ENCODE measurements around the gene RPTOR.

Gene RPTOR

DNA sequence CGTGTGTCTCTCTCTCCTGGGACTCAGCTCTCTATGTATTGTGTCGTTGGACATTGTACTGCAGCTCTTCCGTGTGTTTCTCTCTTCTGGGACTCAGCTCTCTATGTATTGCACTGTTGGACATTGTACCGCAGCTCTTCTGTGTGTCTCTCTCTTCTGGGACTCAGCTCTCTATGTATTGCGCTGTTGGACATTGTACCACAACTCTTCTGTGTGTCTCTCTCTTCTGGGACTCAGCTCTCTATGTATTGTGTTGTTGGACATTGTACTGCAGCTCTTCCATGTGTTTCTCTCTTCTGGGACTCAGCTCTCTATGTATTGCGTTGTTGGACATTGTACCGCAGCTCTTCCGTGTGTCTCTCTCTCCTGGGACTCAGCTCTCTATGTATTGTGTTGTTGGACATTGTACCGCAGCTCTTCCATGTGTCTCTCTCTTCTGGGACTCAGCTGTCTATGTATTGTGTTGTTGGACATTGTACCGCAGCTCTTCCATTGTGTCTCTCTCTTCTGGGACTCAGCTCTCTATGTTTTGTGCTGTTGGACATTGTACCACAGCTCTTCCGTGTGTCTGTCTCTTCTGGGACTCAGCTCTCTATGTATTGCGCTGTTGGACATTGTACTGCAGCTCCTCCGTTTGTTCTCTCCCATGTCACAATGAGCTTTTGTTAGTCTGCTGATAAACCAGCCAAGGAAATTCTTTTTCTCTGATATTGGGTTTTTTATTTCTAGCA, 84.8 kb downstream of the RPTOR start:
- TF ChIP-seq, protein P1, sequence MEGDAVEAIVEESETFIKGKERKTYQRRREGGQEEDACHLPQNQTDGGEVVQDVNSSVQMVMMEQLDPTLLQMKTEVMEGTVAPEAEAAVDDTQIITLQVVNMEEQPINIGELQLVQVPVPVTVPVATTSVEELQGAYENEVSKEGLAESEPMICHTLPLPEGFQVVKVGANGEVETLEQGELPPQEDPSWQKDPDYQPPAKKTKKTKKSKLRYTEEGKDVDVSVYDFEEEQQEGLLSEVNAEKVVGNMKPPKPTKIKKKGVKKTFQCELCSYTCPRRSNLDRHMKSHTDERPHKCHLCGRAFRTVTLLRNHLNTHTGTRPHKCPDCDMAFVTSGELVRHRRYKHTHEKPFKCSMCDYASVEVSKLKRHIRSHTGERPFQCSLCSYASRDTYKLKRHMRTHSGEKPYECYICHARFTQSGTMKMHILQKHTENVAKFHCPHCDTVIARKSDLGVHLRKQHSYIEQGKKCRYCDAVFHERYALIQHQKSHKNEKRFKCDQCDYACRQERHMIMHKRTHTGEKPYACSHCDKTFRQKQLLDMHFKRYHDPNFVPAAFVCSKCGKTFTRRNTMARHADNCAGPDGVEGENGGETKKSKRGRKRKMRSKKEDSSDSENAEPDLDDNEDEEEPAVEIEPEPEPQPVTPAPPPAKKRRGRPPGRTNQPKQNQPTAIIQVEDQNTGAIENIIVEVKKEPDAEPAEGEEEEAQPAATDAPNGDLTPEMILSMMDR (IDR thresholded peaks at IDR 0.05; ENCODE audit: low read depth, low read length), result no peak
- Histone ChIP-seq H3K4me3 (ENCODE audit: low read depth, low read length) (no peak overlapping the region), H3K27me3 (no peaks in the 10 kb centered on the region), H3K9me3 (no peaks in the 10 kb centered on the region; the same call in 1 of the 2 replicates), H3K4me1 (no peaks in the 10 kb centered on the region; the same call in 1 of the 2 replicates), H3K36me3 (peaks cover 4% of the 10 kb centered on the region; the same call in 1 of the 2 replicates)
- no peak for DNase-seq

DNA sequence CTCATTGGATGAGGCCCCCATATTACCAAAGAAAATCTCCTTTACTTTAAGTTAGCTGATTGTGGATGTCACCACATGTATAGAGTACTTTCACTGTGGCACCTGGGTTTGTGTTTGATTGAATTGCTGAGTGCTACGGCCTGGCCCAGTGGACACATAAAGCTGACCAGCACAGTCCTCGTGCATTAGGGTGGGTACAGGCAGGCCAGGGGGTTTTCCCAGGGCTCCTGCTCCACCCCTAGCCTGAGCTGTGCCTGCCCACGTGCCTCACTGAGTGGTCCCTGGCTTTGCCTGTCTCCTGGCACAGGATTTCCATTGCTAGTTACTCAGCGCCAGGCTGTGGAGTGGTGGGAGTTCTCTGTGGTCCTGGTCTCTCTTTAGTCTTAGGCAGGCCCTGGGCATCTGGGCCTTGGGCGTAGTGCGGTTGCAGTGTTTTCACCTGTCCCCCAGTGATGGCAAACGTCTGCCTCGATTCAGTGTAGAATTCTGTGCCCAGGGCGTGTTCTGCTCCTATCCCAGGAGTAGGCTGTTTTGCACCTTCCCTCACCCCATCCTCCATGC, 86.0 kb downstream of the RPTOR start:
- TF ChIP-seq, protein P1 (IDR thresholded peaks at IDR 0.05; ENCODE audit: low read depth, low read length), result no peak
- Histone ChIP-seq H3K4me3 (ENCODE audit: low read depth, low read length) (no peak overlapping the region), H3K27me3 (no peaks in the 10 kb centered on the region), H3K36me3 (peaks cover under 1% of the 10 kb centered on the region), H3K4me1 (no peaks in the 10 kb centered on the region; the same call in 1 of the 2 replicates), H3K9me3 (no peaks in the 10 kb centered on the region; the same call in 1 of the 2 replicates)
- no peak for DNase-seq

DNA sequence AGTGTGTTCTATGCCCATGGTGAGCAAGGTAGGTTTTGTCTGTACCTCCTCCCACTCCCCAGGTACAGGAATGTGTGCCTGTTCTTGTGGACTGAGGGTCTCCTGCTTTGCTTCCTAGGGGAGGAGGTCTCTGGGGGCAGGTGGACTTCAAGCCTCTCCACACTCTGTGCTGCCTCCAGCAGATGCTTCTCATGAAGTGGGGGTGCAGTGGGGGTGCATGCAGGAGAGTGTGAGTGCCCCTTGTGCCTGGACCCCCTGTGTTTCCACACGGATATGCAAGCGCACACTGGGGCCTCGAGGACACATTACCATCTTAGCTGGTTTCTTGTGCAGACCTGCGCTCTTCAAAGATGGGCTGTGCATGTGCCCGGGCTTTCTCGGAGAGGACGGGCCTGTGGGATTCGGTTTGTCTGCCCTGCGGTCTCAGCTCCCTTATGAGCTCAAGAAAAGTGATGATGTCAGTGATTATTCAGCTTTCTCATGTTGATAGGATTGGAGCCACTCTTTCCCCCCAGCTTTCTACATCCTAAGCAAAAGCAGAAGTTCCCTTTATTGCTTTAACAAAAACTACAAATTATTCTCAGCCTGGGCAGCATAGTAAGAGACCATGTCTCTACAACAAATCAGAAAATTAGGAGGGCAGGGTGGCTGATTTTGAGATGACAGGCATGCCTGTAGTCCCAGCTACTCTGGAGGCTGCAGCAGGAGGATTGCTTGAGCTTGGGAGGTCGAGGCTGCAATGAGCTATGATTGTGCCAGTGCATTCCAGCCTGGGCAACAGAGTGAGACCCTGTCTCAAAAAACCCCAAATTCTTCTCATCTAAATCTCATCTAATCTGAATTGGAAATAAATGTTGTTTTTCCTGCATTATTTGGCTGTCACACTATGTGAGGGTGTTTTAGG, 86.8 kb downstream of the RPTOR start:
- TF ChIP-seq, protein P1 (IDR thresholded peaks at IDR 0.05; ENCODE audit: low read depth, low read length), result no peak
- DNase-seq, result no peak
- Histone ChIP-seq H3K36me3 (no peaks in the 10 kb centered on the region; the same call in none of the 2 replicates), H3K4me3 (ENCODE audit: low read depth, low read length) (no peak overlapping the region), H3K4me1 (no peaks in the 10 kb centered on the region; the same call in 1 of the 2 replicates), H3K9me3 (no peaks in the 10 kb centered on the region; the same call in 1 of the 2 replicates), H3K27me3 (no peaks in the 10 kb centered on the region)

DNA sequence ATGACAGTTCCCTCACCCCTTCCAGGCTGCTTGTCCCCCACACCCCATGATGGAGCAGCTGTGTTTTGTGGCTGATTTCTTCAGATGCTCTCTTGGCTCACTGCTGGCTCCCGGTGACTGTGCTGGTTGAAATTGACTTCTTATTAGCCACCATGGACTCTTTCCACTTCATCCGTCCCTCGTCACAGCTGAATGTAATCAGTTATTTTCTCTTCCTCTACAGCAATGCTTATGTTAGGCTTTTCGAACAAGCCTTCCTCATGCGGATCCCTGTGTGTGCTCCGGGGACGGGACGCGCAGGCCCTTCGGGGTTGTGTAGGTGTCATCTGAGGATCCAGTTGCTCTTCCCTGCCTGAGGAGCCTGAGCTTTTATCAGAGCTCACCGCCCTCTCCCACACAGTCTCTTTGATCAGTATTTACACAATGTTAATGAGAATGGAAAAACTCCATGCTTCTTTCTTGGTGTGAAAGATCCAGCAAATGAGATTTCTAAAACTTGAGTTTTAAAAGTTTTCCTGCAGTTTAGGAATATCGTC, 87.5 kb downstream of the RPTOR start:
- H3K4me3 ChIP-seq (ENCODE audit: low read depth, low read length), result no peak overlapping the region
- TF ChIP-seq, protein P1 (IDR thresholded peaks at IDR 0.05; ENCODE audit: low read depth, low read length), result no peak
- no peaks in the 10 kb centered on the region; the same call in 1 of the 2 replicates for H3K4me1 ChIP-seq
- H3K27me3 ChIP-seq, result no peaks in the 10 kb centered on the region
- DNase-seq, result no peak
- no peaks in the 10 kb centered on the region; the same call in 1 of the 2 replicates for H3K9me3 ChIP-seq
- no peaks in the 10 kb centered on the region; the same call in none of the 2 replicates for H3K36me3 ChIP-seq

DNA sequence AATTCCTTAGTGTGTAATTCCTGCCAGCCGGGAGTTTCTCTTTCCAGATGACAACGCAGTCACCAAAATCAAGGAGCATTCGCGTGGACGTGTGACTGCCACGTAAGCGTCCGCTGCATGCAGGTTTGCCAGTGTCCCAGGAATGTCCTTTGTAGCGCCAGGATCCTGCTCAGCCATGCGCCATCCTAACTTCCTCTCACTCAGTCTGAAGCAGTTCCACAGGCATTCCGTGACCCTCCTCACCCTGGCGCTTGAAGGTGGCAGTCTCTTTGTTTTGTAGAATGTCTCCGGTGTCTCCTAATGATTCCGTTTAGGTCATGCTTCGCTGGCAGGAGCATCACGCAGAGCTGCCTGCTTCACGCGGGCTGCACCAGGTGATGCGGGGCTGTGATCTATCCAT, 88.6 kb downstream of the RPTOR start:
- H3K36me3 ChIP-seq, result no peaks in the 10 kb centered on the region; the same call in 1 of the 2 replicates
- TF ChIP-seq, protein P1 (IDR thresholded peaks at IDR 0.05; ENCODE audit: low read depth, low read length), result no peak
- H3K4me3 ChIP-seq (ENCODE audit: low read depth, low read length), result no peak overlapping the region
- no peaks in the 10 kb centered on the region; the same call in 1 of the 2 replicates for H3K9me3 ChIP-seq
- H3K27me3 ChIP-seq, result no peaks in the 10 kb centered on the region
- DNase-seq, result no peak
- no peaks in the 10 kb centered on the region; the same call in 1 of the 2 replicates for H3K4me1 ChIP-seq

All from BE2C (cell line).